Measurements from ENCODE around the gene FLT1. TPM values are rescaled to one million over a fixed set of nuclear protein-coding genes. Genes with fewer than 3 reads are reported as not detected.

The FLT1 gene
- total RNA-seq, 1 donor from 2014 or later, result 0.47 TPM

GRCh38 chr13:28499609-28500008 lies 4.7 kb upstream of the FLT1 start:
- no peaks in the 10 kb centered on the region for H3K9me3 Mint-ChIP-seq
- no peaks in the 10 kb centered on the region for H3K9me3 ChIP-seq (ENCODE audit: low read depth)
- peaks cover 15% of the 10 kb centered on the region for H3F3A ChIP-seq (ENCODE audit: low read depth)
- H3K79me2 ChIP-seq (ENCODE audit: low read depth), result no peaks in the 10 kb centered on the region
- TF ChIP-seq EZH2 (IDR thresholded peaks at IDR 0.05) (no peak), CTCF (IDR thresholded peaks at IDR 0.05) (no peak), EZH2phosphoT487 (IDR thresholded peaks at IDR 0.05) (no peak)
- no peaks in the 10 kb centered on the region for H3K36me3 ChIP-seq
- H3K27me3 ChIP-seq, result peaks cover 44% of the 10 kb centered on the region
- no peak overlapping the region for H2AFZ ChIP-seq (replicated peaks)
- peaks cover 41% of the 10 kb centered on the region for H3K27me3 Mint-ChIP-seq (ENCODE audit: insufficient read depth, low read depth)
- H3K4me1 ChIP-seq, result no peaks in the 10 kb centered on the region
- H3K27ac ChIP-seq, result no peak overlapping the region
- H3K4me3 Mint-ChIP-seq, result no peak overlapping the region
- no peak overlapping the region for H3K4me3 ChIP-seq
- H3K36me3 Mint-ChIP-seq, result no peaks in the 10 kb centered on the region
- no peak for DNase-seq (ENCODE audit: low spot score)
- peaks cover 13% of the 10 kb centered on the region for H4K20me1 ChIP-seq (ENCODE audit: low read depth)
- H3K9ac ChIP-seq, result no peak overlapping the region
- no peak overlapping the region for H3K27ac Mint-ChIP-seq
- H3K4me1 Mint-ChIP-seq, result peaks cover 3% of the 10 kb centered on the region
- H3K4me2 ChIP-seq, result no peak overlapping the region

- Histone ChIP-seq H3K27me3 (peaks cover 54% of the 10 kb centered on the region), H3K4me2 (no peak overlapping the region), H3K27ac (no peak overlapping the region), H2AFZ (replicated peaks) (no peak overlapping the region), H3K9me3 (ENCODE audit: low read depth) (no peaks in the 10 kb centered on the region), H3K9ac (no peak overlapping the region), H3K36me3 (no peaks in the 10 kb centered on the region), H4K20me1 (ENCODE audit: low read depth) (peaks cover 21% of the 10 kb centered on the region), H3F3A (ENCODE audit: low read depth) (peaks cover 24% of the 10 kb centered on the region), H3K4me1 (peaks cover 3% of the 10 kb centered on the region), H3K4me3 (no peak overlapping the region), H3K79me2 (ENCODE audit: low read depth) (no peaks in the 10 kb centered on the region)
- no peak for DNase-seq (ENCODE audit: low spot score)
- no peaks in the 10 kb centered on the region for H3K36me3 Mint-ChIP-seq
- TF ChIP-seq EZH2phosphoT487 (IDR thresholded peaks at IDR 0.05) (no peak), EZH2 (IDR thresholded peaks at IDR 0.05) (no peak), CTCF (IDR thresholded peaks at IDR 0.05) (no peak)
- no peak overlapping the region for H3K27ac Mint-ChIP-seq
- H3K4me3 Mint-ChIP-seq, result no peak overlapping the region
- H3K4me1 Mint-ChIP-seq, result peaks cover 4% of the 10 kb centered on the region
- H3K9me3 Mint-ChIP-seq, result no peaks in the 10 kb centered on the region
- H3K27me3 Mint-ChIP-seq (ENCODE audit: insufficient read depth, low read depth), result peaks cover 42% of the 10 kb centered on the region
Observed at GRCh38 chr13:28498481-28499115, 3.7 kb upstream of the FLT1 start.

- DNase-seq (ENCODE audit: low spot score), result no peak
- Mint-ChIP-seq H3K27ac (no peak overlapping the region), H3K9me3 (no peaks in the 10 kb centered on the region), H3K36me3 (no peaks in the 10 kb centered on the region), H3K4me3 (no peak overlapping the region), H3K27me3 (ENCODE audit: insufficient read depth, low read depth) (peaks cover 55% of the 10 kb centered on the region), H3K4me1 (peaks cover 5% of the 10 kb centered on the region)
- Histone ChIP-seq H2AFZ (replicated peaks) (no peak overlapping the region), H3K9me3 (ENCODE audit: low read depth) (no peaks in the 10 kb centered on the region), H3K4me3 (no peak overlapping the region), H3K36me3 (no peaks in the 10 kb centered on the region), H3F3A (ENCODE audit: low read depth) (peaks cover 24% of the 10 kb centered on the region), H3K4me1 (peaks cover 11% of the 10 kb centered on the region), H3K27ac (no peak overlapping the region), H3K79me2 (ENCODE audit: low read depth) (peaks cover 3% of the 10 kb centered on the region), H3K27me3 (peaks cover 67% of the 10 kb centered on the region), H3K9ac (no peak overlapping the region), H3K4me2 (no peak overlapping the region), H4K20me1 (ENCODE audit: low read depth) (peaks cover 23% of the 10 kb centered on the region)
- TF ChIP-seq CTCF (IDR thresholded peaks at IDR 0.05), result no peak
- no peak for TF ChIP-seq EZH2 (IDR thresholded peaks at IDR 0.05)
- no peak for TF ChIP-seq EZH2phosphoT487 (IDR thresholded peaks at IDR 0.05)
Observed at GRCh38 chr13:28497143-28497876, 2.4 kb upstream of the FLT1 start.

Measured in neural progenitor cell (in vitro differentiated cells).